T-helper 1 cell (primary cell): ENCODE measurements around the gene MED13.
"Not testable (repeated sequence)": the region's sequence is repeated elsewhere in the genome, so short reads cannot be mapped to it uniquely, and the experiment has no call there.

Experiments
- DNase-seq, 5 donors: peaks; one replicate each; pipeline ENCODE4 v3.0.0-alpha.2; 2012 to 2020

Gene MED13

GRCh38 chr17:61996916-61997605 lies 68.0 kb downstream of the MED13 start:
- DNase-seq = no peak

DNA sequence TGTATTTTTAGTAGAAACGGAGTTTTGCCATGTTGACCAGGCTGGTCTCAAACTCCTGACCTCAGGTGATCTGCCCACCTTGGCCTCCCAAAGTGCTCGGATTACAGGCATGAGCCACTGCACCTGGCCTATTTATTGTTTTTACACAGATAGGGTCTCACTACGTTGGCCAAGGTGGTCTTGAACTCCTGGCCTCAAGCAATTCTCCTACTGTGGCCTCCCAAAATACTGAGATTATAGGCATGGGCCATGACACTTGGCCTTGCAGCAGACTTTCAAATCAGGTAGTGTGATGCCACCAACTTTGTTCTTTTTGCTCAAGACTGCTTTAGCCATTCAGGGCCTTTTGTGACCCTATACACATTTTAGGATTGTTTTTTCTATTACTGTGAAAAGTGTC lies 75.6 kb downstream of the MED13 start:
- DNase-seq = no peak

- DNase-seq = no peak
These were observed 78.2 kb downstream of the MED13 start for GRCh38 chr17:61986898-61987297.

DNA sequence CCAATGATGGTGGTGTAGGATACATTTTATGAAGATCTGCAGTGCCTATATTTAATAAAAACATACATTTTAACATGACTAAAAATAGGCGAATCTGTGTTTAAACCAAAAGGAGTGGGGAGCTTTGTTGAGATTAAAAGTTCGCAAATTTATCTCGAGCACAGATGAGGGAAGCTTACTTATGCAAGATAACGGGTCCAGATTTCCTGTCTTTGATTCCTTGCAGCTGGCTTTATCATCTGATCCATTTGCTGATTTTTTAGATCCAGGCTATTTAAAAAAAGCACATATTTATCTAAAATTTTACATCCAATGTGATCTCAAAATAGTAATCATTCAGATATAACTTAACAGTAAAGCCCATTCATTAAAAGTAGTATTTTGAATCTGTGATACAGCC lies 80.3 kb downstream of the MED13 start:
- DNase-seq = no peak

DNA sequence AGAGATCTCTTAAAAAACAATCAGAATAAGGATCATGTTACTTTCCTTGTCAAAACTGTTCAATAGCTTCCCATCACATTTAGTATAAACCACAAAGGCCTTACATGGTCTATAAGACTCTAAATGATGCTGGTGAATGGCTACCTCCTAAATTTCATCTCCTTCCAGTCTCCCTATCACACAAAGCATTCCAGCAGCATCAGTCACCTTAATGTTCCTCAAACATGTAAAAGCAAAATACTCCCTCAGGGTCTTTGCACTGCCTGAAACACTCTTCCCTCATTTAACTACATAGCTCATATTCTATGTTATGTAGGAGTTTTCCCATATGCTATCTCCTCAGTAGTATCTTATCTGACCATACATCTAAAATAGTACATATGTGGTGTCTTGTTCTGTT lies 83.8 kb downstream of the MED13 start:
- no peak for DNase-seq

DNA sequence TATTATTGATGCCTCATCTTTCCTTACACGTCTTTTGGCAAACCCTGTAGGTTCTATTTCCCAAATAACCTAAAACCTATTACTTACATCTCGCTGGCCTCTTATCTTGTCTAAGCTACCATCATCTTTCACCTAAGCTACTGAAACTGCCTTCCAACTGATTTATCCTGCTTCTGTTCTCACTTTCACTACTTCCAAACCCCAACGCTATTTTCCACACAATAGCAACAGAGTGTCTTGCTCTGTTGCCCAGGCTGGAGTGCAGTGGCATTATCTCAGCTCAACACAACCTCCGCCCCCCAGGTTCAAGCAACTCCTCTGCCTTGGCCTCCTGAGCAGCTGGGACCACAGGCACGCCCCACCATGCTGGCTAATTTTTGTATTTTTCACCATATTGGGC lies 84.5 kb downstream of the MED13 start:
- DNase-seq = no peak

DNA sequence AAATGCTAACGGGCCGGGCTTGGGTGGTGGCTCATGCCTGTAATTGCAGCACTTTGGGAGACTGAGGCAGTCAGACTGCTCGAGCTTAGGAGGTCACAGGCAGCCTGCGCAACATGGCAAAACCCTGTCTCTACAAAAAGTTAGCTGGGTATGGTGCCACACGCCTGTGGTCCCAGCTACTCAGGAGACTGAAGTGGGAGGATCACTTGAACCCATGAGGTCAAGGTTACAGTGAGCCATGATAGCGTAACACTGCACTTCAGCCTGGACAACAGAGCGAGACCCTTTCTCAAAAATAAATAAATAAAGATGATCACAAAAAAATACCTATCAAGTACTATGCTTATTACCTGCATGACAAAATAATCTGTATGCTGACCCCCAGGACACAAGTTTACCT lies 91.0 kb downstream of the MED13 start:
- DNase-seq = no peak

DNA sequence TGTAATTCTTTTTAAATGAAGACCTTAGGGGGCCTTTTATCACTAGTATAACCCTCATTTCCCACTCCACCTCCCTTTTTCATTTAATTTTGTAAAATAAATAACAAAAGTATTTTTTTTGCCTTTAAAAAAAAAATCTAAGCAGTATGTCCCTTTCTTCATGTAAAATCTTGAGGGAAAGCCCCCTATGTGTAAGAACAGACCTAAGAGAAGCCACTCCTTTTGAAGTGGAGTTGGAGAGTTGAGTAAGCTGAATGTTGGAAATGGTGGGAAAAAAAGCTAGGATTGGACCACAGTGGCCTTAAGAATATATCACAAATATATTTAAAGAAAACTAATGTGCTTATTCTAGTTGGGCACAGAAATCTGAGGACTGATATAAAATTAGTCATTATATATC lies 92.8 kb downstream of the MED13 start:
- no peak for DNase-seq

DNA sequence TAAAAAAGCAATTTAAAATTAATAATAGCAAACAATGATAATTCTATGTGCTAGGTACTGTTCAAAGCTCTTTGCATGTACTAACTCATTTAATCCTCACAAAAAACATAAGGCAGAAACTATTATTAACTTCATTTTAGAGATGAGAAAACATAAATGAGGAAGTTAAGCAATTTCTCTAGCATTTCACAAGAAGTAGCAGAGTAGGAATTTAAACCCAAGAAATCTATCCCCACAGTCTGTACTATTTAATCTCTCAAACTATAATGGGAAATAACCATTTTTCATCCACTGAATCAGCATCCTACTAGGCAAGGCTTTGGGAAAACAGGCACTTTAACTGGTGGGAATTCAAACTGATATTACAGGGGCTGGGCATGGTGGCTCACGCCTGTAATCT lies 95.0 kb downstream of the MED13 start:
- no peak for DNase-seq

- DNase-seq = no peak
These were observed 96.3 kb downstream of the MED13 start for GRCh38 chr17:61968757-61969156.

GRCh38 chr17:61967729-61968128 lies 97.3 kb downstream of the MED13 start:
- no peak for DNase-seq

- no peak for DNase-seq
These were observed 98.9 kb downstream of the MED13 start for GRCh38 chr17:61966191-61966590.

GRCh38 chr17:61955619-61956018 lies 109.5 kb downstream of the MED13 start:
- no peak for DNase-seq

DNA sequence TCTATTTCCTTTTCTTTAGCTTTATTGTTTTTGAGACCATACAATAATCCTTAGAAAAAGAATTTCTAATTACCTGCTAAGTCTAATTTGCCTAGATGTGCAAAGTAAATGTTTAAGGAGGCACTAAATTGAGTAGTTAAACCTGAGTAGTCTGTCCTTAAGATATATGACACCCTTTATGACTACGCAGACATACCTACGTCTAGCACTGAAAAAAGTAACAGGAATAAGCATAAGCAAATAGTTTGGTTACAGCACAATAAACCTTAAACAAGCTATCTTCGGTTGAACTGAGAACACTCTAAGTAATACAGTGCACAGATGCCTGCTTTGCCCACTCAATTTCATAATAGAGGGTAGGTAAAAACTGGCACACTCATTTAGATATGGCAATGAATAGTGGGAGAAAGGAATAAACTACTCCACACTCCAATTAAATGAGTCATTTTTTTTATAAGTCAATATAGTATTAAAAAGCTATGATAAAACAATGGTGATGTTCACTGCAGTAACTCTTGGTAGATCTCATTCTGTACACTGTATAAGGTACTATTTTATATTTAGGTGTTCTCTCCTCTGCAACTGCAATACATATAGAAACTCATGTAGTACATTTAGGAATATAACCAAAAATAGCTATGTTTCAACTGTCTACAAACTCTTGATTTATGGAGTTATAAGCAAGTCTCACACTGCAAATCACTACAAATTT lies 117.6 kb downstream of the MED13 start:
- no peak for DNase-seq

- DNase-seq = no peak
These were observed 118.7 kb downstream of the MED13 start for GRCh38 chr17:61946359-61946758.

DNA sequence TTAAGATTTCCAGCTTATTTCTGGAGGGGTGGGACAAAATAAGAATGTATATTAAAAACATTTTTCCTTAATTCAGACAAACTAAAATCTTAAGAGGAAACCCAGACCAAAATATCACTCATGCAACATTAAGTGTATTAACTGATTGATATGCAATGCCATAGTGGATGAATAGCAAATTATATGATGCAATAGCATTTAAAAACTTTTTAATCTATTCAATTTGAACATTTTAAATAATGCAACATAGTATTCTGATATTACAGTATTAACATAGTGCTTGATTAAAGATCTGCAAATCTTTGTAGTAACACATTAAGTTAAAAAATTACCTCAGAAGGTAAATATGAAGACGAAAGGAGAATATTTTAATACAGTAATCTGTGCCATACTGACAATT lies 122.0 kb downstream of the MED13 start:
- no peak for DNase-seq

- no peak for DNase-seq
These were observed 123.0 kb downstream of the MED13 start for GRCh38 chr17:61942085-61942484.

DNA sequence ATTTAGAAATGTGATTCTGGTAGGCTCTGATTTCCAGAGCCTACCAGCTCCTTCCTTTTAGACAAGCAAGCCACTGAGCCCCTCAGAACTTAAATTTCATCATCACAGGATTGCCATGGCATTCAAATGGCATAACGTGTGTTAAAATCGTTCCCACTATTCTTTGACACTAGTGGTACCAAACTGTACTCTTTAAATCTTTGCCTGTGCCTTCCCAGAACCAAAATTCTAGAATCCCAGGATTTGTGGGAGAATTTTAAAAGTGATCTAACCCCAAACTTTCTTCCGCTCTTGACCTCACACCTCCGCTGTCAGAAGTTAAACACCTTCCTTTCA lies 137.0 kb downstream of the MED13 start:
- no peak for DNase-seq

DNA sequence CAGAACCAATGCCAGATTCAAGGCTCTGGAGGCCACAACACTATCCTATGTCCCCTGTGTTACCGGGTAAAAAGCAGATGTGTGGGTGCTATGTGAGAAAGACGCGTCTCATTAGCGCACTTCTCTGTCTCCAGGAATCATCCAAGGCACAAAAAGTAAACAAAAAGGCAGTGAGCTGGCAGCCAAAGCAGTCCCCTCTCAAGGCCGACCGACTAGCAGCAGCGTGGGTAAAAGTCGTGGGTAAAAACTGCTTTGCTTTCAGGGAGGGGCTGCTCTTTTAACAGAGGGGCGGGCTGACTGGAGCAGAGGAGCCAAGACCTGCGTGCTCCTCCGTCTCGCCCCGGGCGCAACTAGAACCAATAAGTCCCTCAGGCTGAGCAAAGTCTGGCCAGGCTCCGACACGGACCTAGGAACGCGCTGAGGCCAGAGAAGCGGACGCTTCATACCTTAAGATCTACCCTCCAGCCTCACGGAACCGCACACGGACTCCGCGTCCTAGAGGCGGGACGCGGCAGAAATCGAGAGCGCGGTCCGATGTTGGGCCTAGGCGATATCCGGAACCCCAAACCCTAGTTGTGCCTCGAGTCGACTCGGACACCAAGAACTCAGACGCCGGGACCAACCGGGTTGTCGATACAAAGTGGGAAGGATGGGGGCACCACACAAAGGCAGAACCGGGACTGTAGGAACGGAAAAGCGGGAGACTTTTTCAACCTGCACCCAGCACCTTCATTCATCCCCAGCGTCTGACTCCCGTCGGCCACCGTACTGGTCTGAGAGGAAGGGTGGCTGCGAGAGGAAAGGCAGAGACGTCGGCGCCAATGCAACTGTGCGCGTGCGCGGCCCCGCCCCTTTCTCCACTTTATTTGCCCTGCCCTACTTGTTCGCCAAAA lies 137.6 kb downstream of the MED13 start, which contains the start of gene INTS2:
INTS2 (minus strand) TSS at position 775 of the 893 bp plus-strand sequence. CDS start 1,338 bp downstream, outside the sequence.
- peak; percentile 91 to 95 (median 93) for DNase-seq

GRCh38 chr17:61926826-61927207 lies 138.3 kb downstream of the MED13 start:
- DNase-seq = no peak

DNA sequence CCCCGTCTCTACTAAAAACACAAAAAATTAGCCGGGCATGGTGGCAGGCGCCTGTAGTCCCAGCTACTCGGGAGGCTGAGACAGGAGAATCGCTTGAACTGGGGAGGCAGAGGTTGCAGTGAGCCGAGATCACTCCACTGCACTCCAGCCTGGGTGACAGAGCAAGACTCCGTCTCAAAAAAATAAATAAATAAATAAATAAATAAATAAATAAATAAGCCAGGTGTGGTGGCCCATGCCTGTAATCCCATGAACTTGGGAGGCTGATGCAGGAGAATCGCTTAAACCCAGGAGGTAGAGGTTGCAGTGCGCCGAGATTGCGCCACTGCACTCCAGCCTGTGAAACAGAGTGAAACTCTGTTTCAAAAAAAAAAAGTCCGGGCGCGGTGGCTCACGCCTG lies 149.9 kb downstream of the MED13 start:
- not testable (repeated sequence) for DNase-seq

DNA sequence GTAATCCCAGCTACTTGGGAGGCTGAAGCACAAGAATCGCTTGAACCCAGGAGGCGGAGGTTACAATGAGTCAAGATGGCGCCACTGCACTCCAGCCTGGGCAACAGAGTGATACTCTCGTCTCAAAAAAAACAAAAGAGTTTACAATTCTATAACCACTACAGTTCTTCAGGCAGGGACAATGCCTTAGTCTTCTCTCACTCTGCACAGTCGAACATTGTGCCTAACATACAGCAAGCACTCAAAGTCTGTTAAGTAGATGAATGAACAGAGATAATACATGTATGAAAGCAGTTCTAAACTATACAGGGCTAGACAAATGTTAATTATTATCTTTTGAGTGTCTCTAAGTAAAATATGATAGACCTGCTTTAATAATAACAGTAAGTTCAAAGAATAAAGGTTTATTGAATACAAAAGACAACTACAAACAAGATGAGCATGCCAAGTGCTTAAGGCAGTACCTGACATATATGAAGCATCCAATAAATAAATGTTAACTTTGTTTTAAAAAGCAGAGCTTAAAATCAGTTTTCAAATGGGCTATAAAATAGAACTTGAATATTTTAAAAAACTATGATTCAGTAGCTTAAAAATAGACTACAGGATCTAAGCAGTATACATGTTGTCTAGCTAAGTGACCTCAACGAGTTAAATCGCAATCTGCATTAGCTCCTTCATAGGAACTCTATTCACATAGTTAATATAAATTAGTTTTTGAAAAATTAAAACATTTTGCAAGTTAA lies 156.6 kb downstream of the MED13 start:
- no peak for DNase-seq

DNA sequence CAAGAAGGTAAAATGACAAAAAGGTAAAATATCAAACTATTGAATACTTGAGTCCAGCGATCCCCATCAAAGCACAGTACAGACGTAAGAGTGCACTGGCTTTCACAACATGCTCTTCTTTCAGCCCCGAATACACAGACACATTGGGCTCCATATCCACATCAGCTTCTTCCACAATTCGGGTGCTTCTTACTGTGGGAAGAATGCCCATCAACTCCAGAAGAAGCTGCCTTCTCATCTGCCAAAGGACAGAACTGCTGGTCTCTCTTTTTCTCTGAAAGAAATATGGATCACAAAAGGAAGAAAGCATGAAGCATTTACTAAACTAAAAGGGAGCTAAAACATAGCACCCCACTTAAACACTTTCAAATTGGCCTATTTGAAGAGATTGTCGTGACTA lies 157.7 kb downstream of the MED13 start:
- no peak for DNase-seq
